Upper lobe of right lung (tissue), 1 donor: ENCODE measurements around the gene SEC31A. TPM values are rescaled to one million over a fixed set of nuclear protein-coding genes. Genes with fewer than 3 reads are reported as not detected.
"Not testable (repeated sequence)": the region's sequence is repeated elsewhere in the genome, so short reads cannot be mapped to it uniquely, and the experiment has no call there.

Experiments
- ATAC-seq: fragments of 200-7000 bp; cut with Tn5 transposase; one replicate; pipeline ENCODE4 v1.9.1; 2020; ENCODE audit warnings: mild to moderate bottlenecking, moderate library complexity
- DNase-seq: peaks from one replicate; pipeline ENCODE4 v3.0.0-alpha.2; 2020
- H3K27ac ChIP-seq: fragments of 200-600 bp; one replicate; pipeline ENCODE4 v1.8.0; 2022
- H3K27me3 ChIP-seq: fragments of 200-600 bp; one replicate; pipeline ENCODE4 v1.8.0; 2022; ENCODE audit warnings: mild to moderate bottlenecking
- H3K36me3 ChIP-seq: fragments of 200-600 bp; one replicate; pipeline ENCODE4 v1.8.0; 2022
- H3K4me1 ChIP-seq: fragments of 200-600 bp; one replicate; pipeline ENCODE4 v1.8.0; 2022
- H3K4me3 ChIP-seq: fragments of 200-600 bp; one replicate; pipeline ENCODE4 v1.8.0; 2022; ENCODE audit warnings: mild to moderate bottlenecking
- H3K9me3 ChIP-seq: fragments of 200-600 bp; one replicate; pipeline ENCODE4 v1.8.0; 2022
- intact Hi-C: fragments of 100-400 bp; cut with DNase I; formaldehyde crosslinking; loops from one replicate; pipeline ENCODE4 v1.11.0; 2022
- total RNA-seq: library from RNA; stranded (reverse); fragmentation: NEBNext Ultra II Directional; extraction: Animal tissue kit (Norgen Biotek cat#: 25700); gene quantifications from one replicate; pipeline ENCODE4 v1.2.1, GENCODE V29; 2021
- TF ChIP-seq, protein P1 (sequence below): fragments of 200-600 bp; IDR thresholded peaks from one replicate; pipeline ENCODE4 v1.8.0; 2022; ENCODE audit warnings: antibody characterized with exemption
- donor health status: DM: no; HTN: yes; CAD: no; lungs with severe emphysema.

SEC31A gene
- total RNA-seq, 1 donor from 2014 or later = 199 TPM

GRCh38 chr4:82919386-82919785 is 28.4 kb upstream of the SEC31A start:
- intact Hi-C loops = no loop called here
- no peak for ATAC-seq
- H3K36me3 ChIP-seq = peaks cover 5% of the 10 kb centered on the region
- no peaks in the 10 kb centered on the region for H3K27me3 ChIP-seq
- TF ChIP-seq, protein P1, sequence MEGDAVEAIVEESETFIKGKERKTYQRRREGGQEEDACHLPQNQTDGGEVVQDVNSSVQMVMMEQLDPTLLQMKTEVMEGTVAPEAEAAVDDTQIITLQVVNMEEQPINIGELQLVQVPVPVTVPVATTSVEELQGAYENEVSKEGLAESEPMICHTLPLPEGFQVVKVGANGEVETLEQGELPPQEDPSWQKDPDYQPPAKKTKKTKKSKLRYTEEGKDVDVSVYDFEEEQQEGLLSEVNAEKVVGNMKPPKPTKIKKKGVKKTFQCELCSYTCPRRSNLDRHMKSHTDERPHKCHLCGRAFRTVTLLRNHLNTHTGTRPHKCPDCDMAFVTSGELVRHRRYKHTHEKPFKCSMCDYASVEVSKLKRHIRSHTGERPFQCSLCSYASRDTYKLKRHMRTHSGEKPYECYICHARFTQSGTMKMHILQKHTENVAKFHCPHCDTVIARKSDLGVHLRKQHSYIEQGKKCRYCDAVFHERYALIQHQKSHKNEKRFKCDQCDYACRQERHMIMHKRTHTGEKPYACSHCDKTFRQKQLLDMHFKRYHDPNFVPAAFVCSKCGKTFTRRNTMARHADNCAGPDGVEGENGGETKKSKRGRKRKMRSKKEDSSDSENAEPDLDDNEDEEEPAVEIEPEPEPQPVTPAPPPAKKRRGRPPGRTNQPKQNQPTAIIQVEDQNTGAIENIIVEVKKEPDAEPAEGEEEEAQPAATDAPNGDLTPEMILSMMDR = no peak
- no peak for DNase-seq
- no peak overlapping the region for H3K27ac ChIP-seq
- H3K9me3 ChIP-seq = no peaks in the 10 kb centered on the region
- H3K4me1 ChIP-seq = no peaks in the 10 kb centered on the region
- no peak overlapping the region for H3K4me3 ChIP-seq

DNA sequence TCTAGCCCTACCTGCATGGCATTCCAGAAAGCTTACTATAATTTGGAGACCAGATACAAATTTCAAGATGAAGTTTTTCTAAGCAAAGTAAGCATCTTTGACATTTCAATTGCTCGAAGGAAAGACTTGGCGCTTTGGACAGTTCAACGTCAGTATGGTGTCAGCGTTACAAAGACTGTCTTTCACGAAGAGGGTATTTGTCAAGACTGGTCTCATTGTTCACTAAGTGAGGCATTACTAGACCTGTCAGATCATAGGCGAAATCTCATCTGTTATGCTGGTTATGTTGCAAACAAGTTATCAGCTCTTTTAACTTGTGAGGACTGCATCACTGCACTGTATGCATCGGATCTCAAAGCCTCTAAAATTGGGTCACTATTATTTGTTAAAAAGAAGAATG is 27.1 kb upstream of the SEC31A start:
- TF ChIP-seq, protein P1 = no peak
- DNase-seq = no peak
- Histone ChIP-seq H3K9me3 (no peaks in the 10 kb centered on the region), H3K4me1 (no peaks in the 10 kb centered on the region), H3K4me3 (no peak overlapping the region), H3K36me3 (peaks cover 5% of the 10 kb centered on the region), H3K27ac (no peak overlapping the region), H3K27me3 (no peaks in the 10 kb centered on the region)
- intact Hi-C loops = no loop called here
- ATAC-seq = no peak

- H3K27ac ChIP-seq, intact Hi-C loops, H3K4me1 ChIP-seq, ATAC-seq, H3K4me3 ChIP-seq, H3K9me3 ChIP-seq, DNase-seq, H3K27me3 ChIP-seq: not testable (repeated sequence)
- H3K36me3 ChIP-seq = peaks cover 11% of the 10 kb centered on the region
Observed at GRCh38 chr4:82913968-82914367, 23.0 kb upstream of the SEC31A start.

GRCh38 chr4:82913305-82913704 is 22.4 kb upstream of the SEC31A start:
- TF ChIP-seq, protein P1 = no peak
- Histone ChIP-seq H3K27me3 (no peaks in the 10 kb centered on the region), H3K4me3 (no peak overlapping the region), H3K36me3 (peaks cover 17% of the 10 kb centered on the region), H3K4me1 (no peaks in the 10 kb centered on the region), H3K27ac (no peak overlapping the region), H3K9me3 (no peaks in the 10 kb centered on the region)
- no peak for DNase-seq
- no peak for ATAC-seq
- intact Hi-C loops = no loop called here

DNA sequence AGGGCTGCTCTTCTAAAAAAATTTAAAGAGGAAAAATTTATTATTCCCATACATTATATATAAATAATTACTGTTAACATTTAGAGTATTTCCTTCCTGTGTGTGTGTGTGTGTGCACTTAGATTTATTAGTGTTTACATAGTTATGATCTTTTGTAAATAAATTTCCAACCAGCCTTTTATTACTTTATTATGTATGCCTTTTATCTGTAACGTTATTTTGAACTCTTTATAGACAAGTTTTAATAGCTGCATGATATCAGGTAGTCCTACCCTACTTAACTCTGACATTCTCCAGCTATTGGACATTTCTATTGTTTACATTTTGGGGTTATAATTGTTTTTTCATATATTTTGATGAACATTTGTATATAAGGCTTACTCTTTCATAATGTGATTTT is 18.4 kb upstream of the SEC31A start:
- ATAC-seq (no peak), DNase-seq (no peak)
- Histone ChIP-seq H3K4me1 (no peaks in the 10 kb centered on the region), H3K27me3 (no peaks in the 10 kb centered on the region), H3K27ac (no peak overlapping the region), H3K36me3 (peaks cover 29% of the 10 kb centered on the region), H3K4me3 (no peak overlapping the region), H3K9me3 (no peaks in the 10 kb centered on the region)
- intact Hi-C loops = no loop called here
- TF ChIP-seq, protein P1 = no peak

- no peak for DNase-seq
- Histone ChIP-seq H3K4me1 (peaks cover 7% of the 10 kb centered on the region), H3K9me3 (no peaks in the 10 kb centered on the region), H3K27ac (no peak overlapping the region), H3K4me3 (no peak overlapping the region), H3K27me3 (no peaks in the 10 kb centered on the region), H3K36me3 (peaks cover 29% of the 10 kb centered on the region)
- TF ChIP-seq, protein P1 = no peak
- ATAC-seq = no peak
- intact Hi-C loops = no loop called here
Observed at GRCh38 chr4:82906469-82906868, 15.5 kb upstream of the SEC31A start.
